Measurements from ENCODE around the gene CLEC16A.

CLEC16A gene

DNA sequence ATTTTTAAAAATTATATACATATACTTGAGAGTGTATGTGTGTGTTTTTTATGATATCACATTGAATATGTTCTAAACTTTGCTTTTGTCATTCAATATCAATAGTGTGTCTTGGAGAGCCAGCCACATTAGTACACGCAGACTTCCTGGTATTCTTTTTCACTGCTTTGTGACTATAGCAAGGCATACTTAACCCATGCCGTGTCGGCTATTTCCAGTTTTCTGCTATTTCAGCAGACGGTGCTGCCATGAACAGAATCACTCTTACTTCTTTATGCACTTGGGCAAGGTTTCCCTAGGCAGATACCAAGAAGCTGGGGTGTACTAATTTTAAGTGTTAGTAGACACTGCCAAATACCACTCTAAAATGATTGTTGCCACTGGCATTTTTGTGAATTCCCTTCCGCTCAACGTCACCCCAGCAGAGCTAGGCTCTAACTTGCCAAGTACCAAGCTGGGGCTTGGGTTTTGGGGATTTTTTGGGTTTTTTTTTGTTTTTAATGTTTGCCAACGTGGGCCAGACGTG, 176.8 kb downstream of the CLEC16A start:
- Mint-ChIP-seq H3K27me3 (no peaks in the 10 kb centered on the region), H3K4me1 (peaks cover 37% of the 10 kb centered on the region), H3K4me3 (no peak overlapping the region), H3K36me3 (peaks cover 95% of the 10 kb centered on the region), H3K9me3 (no peaks in the 10 kb centered on the region), H3K27ac (no peak overlapping the region)
- ATAC-seq = no peak

DNA sequence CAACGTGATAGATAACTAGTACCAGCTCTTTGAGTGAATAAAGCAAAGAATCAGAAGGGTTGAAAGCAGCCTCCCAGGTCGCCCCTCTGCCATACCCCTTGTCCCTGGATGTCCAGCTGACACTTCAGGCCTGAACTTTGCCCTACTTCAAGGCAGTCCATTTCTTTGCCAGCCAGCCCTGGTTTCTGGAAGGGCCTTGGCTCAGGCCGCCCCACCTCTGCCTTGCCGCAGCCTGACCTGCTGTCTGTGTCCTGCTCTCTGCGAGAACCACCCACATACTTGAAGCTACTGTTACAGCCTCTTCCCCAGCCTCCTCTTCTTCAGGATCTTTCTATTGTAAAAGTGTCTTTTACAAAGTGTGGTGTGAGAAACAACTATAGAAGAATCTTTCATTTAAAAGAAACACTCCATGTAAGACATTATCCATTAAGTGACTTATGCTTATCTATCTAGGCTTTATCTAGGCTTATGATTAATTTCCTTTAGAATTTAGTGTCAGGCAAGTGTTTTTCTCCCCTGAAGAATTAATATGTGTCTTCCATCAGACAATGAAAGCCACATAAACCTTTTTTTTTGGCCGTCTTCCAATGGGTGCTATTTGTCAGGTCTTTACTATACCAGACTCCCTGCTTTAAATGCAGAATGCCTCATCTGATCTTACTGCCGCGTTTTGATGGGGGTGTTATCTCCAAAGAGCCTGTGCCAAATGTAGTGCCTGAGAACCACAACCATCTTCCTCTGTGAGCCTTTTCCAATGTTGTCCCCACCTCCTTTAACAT, 177.7 kb downstream of the CLEC16A start:
- Mint-ChIP-seq H3K27ac (peak overlapping the region; percentile 57), H3K9me3 (no peaks in the 10 kb centered on the region)
- no peak for ATAC-seq

DNA sequence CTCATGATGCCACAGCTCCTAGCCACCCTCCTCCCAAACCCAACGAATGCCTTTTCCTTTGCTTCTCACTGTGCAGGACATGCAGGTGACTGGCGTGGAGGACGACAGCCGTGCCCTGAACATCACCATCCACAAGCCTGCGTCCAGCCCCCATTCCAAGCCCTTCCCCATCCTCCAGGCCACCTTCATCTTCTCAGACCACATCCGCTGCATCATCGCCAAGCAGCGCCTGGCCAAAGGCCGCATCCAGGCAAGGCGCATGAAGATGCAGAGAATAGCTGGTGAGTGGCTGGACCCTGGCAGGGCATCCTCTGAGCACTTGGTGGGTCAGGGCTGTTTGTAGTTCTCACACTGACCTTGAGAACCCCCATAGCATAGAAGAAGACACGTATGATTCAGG, 179.3 kb downstream of the CLEC16A start:
- Mint-ChIP-seq H3K4me1 (peaks cover 27% of the 10 kb centered on the region), H3K27me3 (no peaks in the 10 kb centered on the region), H3K36me3 (peaks cover 97% of the 10 kb centered on the region), H3K4me3 (no peak overlapping the region), H3K9me3 (no peaks in the 10 kb centered on the region), H3K27ac (peak overlapping the region; percentile 18)
- ATAC-seq = no peak

More for the DNA sequence above, 177.7 kb downstream of the CLEC16A start:
- no peaks in the 10 kb centered on the region for H3K27me3 Mint-ChIP-seq
- peaks cover 34% of the 10 kb centered on the region for H3K4me1 Mint-ChIP-seq
- no peak overlapping the region for H3K4me3 Mint-ChIP-seq
- peaks cover 95% of the 10 kb centered on the region for H3K36me3 Mint-ChIP-seq

DNA sequence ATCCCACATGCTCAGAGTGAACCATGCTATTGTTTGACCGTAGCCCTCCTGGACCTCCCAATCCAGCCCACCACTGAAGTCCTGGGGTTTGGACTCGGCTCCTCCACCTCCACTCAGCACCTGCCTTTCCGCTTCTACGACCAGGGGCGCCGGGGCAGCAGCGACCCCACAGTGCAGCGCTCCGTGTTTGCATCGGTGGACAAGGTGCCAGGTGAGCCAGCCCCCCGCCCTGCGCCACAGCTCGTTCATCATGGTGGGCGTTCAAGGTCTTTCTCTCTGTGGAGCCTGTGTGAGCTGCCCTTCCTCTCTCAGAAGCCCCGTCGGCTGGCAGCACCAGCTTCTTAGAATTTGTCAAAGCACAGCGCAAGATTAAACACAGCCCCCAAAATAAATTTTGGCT, 181.6 kb downstream of the CLEC16A start:
- Mint-ChIP-seq H3K27me3 (no peaks in the 10 kb centered on the region), H3K4me3 (no peak overlapping the region), H3K36me3 (peaks cover 91% of the 10 kb centered on the region), H3K27ac (peak overlapping the region; percentile 69), H3K4me1 (peaks cover 47% of the 10 kb centered on the region), H3K9me3 (no peaks in the 10 kb centered on the region)
- ATAC-seq = no peak

DNA sequence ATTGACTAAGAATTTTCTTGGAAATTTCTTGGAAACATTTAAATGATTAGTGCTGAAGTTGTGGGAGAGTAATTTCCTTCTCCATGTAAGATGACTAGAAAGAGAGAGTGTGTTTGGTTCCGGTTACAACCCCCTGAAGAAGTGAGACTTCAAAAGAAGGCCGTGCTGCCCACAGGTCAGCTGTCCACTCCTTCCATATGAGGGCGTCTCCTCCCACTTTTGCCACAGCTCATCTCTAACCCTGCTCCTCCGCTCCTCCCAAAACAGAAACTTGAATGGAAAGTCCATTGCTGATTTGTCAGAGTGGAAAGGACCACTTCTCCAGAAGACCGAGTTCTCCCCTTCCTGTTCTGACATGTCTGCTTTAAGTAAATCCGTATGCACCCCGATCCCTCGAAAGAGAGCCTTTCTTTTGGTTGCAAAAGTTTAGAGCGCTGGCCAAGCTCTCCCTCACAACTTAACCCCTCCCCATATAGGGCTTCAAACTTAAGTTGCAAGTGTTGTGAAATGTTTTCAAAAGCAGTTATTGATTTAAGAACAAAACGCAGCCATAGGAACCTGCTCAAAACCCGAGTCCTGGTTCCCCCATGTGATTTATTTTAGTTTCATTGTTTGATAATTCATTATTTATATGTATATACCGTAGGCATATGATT, 182.2 kb downstream of the CLEC16A start:
- peaks cover 52% of the 10 kb centered on the region for H3K4me1 Mint-ChIP-seq
- no peak for ATAC-seq
- no peak overlapping the region for H3K4me3 Mint-ChIP-seq
- peaks cover 90% of the 10 kb centered on the region for H3K36me3 Mint-ChIP-seq
- H3K27me3 Mint-ChIP-seq = no peaks in the 10 kb centered on the region
- H3K27ac Mint-ChIP-seq = peak overlapping the region; percentile 69
- no peaks in the 10 kb centered on the region for H3K9me3 Mint-ChIP-seq

DNA sequence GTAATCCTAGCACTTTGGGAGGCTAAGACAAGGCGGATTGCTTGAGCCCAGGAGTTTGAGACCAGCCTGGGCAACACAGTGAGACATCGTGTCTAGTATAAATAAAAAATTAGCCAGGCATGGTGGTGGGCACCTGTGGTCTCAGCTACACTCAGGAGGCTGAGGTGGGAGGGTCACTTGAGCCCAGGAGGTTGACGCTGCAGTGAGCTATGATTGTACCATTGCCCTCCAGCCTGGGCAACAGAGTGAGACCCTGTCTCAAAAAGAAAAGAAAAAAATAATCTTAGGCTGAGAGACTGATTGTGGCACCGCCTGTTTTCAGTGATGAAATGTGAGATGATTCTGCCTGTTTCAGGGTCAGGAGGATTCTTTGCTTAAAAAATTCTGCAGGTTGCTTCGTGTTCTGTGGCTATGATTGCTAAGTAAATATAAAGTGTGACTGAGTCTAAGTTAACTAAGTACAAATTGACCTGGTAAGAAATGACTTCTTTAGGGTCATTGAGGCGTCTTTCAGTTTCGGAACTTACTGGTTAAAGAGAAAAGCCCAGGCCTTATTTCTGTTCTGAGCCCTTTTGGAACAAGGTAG, 183.3 kb downstream of the CLEC16A start:
- Mint-ChIP-seq H3K4me3 (no peak overlapping the region), H3K36me3 (peaks cover 91% of the 10 kb centered on the region), H3K4me1 (peaks cover 54% of the 10 kb centered on the region), H3K27ac (peak overlapping the region; percentile 82), H3K27me3 (no peaks in the 10 kb centered on the region), H3K9me3 (no peaks in the 10 kb centered on the region)
- no peak for ATAC-seq

DNA sequence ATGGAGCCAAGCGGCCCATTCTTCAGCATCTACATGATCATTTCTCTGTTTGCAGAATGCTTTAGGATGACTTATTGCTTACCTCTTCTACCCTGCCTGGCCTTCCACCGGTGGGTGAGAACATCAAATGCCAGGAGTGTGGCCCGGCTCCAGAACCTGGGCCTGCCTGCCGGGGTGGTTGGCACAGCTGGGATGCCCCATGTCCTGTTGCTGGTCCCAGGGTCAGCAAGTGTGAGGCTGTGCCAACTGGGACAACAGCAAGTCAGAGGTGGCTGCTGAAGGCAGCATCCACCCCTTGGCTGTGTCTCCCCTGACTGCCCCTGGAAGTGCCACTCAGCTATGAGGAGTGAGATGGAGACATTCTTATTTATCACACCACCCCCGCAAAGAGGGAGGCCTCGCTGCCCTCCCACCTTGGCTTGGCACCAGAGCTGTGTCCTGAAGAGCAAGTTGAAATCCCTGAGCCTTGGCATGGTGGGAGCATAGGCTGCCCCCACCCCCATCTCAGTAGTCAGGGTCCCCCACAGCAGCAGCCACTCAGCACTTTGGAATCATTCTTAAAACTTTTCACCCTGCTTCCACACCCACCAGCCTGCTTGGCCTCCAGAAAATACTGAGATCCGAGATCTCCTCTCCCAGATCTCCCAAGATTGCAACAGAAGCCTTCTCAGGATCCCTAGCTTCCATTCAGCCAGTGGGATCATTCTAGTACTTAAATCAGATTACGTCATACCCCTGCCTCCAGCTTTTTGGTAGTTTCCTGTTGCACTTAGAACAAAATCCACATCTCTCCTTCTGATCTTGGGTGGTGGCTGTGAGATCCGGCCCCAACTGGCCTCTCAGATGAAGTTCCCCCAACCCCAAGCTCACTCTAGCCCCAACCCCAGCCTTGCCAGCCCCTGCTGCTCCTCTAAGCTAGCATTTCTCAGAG, 184.1 kb downstream of the CLEC16A start:
- Mint-ChIP-seq H3K27ac (peak overlapping the region; percentile 82), H3K27me3 (no peaks in the 10 kb centered on the region), H3K4me3 (no peak overlapping the region), H3K4me1 (peaks cover 61% of the 10 kb centered on the region), H3K36me3 (peaks cover 84% of the 10 kb centered on the region), H3K9me3 (no peaks in the 10 kb centered on the region)
- no peak for ATAC-seq

DNA sequence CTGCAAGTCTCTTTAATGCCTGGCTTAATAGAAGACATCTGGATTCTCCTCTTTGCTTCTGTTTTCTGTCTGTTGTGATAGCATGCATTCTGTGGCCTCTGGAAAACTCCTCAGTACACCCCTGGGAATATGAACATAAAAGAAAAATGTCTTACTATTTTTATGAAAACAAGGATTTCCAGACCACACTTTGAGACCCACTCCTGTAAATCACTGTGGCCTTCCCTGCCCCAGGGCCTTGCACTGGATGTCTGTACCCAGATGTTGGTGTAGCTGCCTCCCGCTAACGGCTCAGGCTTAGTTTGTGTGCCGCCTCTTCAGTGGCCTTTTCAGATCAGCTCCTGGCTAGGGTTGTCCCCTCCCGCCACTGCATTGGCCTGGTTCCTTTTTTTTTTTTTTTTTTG, 185.0 kb downstream of the CLEC16A start:
- H3K27me3 Mint-ChIP-seq = no peaks in the 10 kb centered on the region

DNA sequence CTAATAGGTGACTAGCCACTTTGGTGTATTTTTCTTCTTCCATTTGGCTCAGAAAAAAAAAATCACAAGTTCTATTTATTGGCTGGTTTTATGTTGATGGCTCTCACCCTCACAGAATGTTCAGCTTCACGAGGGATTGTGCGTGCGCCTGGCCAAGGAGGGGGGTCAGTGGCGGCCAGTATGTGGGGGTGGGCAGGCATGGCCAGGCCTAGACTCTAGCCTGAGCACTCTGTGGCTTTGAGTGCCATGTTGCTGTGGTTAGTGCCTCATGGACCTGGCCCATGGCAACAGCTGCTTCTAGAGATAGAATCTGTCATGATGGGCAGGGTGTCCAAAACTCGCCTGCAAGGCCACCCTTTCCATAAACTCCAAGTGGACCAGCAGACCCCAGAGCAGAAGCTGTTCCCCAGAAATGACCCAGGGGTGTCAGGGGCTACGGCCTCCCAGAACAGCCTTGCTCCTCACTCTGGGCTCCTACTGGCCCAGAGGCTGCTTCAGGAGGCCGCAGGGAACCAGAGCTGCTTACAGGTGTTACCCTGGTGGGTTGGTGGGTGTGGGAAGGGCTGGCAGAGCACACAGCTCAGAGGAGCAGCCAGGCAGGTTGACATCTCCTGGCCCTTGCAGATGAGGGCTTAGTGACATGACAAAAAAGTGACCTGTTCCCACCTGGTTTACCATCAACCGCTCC, 186.8 kb downstream of the CLEC16A start:
- Mint-ChIP-seq H3K9me3 (no peaks in the 10 kb centered on the region), H3K27ac (peak overlapping the region; percentile 82), H3K4me3 (no peak overlapping the region), H3K36me3 (peaks cover 75% of the 10 kb centered on the region), H3K4me1 (peaks cover 66% of the 10 kb centered on the region), H3K27me3 (no peaks in the 10 kb centered on the region)
- ATAC-seq = no peak

More for the DNA sequence above, 185.0 kb downstream of the CLEC16A start:
- Mint-ChIP-seq H3K4me1 (peaks cover 64% of the 10 kb centered on the region), H3K4me3 (peak overlapping the region; percentile 26), H3K27ac (peak overlapping the region; percentile 82), H3K36me3 (peaks cover 75% of the 10 kb centered on the region), H3K9me3 (no peaks in the 10 kb centered on the region)
- ATAC-seq = peak; percentile 82

DNA sequence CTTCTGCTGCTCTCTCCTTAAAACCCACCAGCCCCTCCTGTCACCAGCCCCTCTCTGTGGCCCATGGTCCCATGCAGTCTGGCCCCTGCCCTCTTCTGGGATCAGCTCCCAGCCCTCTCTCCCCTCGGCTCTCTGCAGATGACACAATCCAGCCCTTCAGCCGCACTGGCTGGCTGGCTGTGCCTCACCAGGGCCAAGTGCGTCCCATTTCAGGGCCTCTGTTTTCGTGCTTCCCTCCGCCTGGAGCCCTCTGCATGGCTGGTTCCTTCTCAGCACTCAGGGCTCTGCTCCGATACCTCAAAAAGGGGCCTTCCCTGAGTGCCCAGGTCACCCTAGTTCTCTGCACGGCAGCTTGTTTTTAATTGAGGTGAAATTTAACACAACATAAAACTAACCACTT, 187.3 kb downstream of the CLEC16A start:
- Mint-ChIP-seq H3K9me3 (no peaks in the 10 kb centered on the region), H3K4me1 (peaks cover 60% of the 10 kb centered on the region), H3K27me3 (no peaks in the 10 kb centered on the region), H3K27ac (peak overlapping the region; percentile 82), H3K36me3 (peaks cover 75% of the 10 kb centered on the region), H3K4me3 (no peak overlapping the region)
- ATAC-seq = no peak

DNA sequence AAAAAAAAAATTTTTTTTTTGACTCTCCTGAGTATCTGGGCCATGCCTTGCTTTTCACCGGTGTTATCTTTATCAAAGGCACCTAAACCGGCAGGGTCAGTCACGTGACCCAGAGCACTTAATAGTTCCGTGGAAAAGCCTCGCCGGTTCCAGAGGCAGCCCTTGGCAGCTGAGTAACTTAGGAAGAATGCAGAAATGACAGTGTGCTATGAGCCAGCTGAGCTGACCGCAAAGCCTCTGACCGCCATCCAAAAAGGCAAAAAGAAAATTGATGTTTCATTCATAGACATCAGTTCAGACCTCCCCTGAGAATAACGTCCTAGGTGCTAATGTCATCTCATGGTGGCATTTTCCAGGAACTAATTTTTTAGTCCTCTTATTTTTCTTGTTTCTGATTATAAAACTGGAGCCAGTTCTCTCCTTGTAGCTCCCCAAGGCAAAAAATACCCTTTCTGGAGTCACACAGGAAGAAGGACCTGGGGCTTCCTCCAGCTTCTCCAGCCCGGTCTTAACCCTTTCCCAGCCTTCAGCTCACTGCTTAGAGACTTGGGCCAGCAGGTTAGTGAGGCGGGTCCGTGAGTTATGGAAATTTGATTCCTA, 189.1 kb downstream of the CLEC16A start:
- Mint-ChIP-seq H3K27me3 (no peaks in the 10 kb centered on the region), H3K36me3 (peaks cover 75% of the 10 kb centered on the region), H3K27ac (peak overlapping the region; percentile 14), H3K9me3 (no peaks in the 10 kb centered on the region), H3K4me1 (peaks cover 68% of the 10 kb centered on the region), H3K4me3 (no peak overlapping the region)
- no peak for ATAC-seq

DNA sequence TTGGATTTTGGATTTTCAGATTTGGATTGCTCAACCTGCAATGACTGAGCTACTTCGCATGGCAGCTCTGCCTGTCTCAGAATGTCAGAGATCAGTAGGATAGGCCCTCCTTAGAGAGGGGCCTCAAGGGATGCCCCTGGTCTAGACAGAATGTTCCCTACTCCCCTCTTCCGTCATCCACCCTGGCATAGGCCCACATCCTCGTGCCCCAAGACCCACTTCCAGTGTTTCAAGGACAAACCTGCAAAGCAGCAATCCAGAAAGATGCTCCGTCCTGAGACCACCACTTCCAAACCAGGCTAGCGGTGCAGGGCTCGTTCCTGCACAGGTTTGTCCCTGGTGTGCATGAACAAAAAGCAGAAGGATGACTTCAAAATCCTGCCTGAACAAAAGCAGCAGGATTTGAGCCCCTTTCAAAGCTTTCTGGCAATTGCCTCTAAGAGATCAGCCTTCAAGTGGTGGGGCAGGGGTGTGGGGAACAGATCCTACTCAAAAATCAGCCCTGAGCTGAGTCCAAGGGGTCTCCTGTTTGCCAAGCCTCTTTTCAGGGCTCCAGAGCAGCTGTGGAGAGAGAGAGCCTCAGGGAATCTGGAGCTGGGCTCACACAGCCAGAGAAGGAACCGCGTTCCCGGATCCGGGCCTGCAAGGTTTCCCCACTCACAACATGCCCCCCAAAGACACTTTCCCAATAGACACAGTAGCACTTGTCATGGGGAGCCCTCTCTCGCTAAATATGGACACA, 190.5 kb downstream of the CLEC16A start:
- Mint-ChIP-seq H3K4me3 (no peak overlapping the region), H3K36me3 (peaks cover 70% of the 10 kb centered on the region), H3K27me3 (no peaks in the 10 kb centered on the region), H3K4me1 (peaks cover 55% of the 10 kb centered on the region), H3K9me3 (no peaks in the 10 kb centered on the region), H3K27ac (peak overlapping the region; percentile 46)
- no peak for ATAC-seq

DNA sequence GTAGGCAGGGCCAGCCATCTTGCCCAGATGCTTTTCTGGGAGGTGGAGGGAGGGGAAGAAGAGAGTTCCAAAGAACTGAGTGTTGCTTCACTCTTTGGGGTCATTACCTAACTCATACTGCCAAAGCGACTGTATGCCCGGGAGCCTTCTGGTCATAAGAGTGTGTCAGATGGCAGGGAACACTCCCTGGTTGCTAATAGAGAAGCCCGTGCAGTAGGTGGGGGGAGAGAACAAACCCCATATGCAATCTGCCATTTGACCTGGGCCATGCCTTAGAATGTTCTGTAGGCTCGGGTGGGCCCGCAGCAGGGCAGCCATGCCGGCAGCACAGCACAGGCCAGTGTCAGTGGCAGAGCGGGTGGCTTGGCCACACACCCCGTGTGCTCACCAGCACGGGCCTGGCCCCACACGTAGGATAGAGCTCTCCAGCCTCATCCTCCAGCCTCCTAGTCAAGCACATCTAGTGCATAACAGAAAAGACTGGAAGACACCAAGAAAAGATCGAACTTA, 191.2 kb downstream of the CLEC16A start:
- peaks cover 49% of the 10 kb centered on the region for H3K4me1 Mint-ChIP-seq
- peak overlapping the region; percentile 46 for H3K27ac Mint-ChIP-seq
- H3K36me3 Mint-ChIP-seq = peaks cover 70% of the 10 kb centered on the region
- H3K27me3 Mint-ChIP-seq = no peaks in the 10 kb centered on the region
- no peak overlapping the region for H3K4me3 Mint-ChIP-seq
- no peaks in the 10 kb centered on the region for H3K9me3 Mint-ChIP-seq
- ATAC-seq = no peak
